ENCODE data around the gene ESAM. TPM values are rescaled to one million over a fixed set of nuclear protein-coding genes. Genes with fewer than 3 reads are reported as not detected.

The ESAM gene
- total RNA-seq, 1 experiment from 2014 or later = 10.4 TPM

DNA sequence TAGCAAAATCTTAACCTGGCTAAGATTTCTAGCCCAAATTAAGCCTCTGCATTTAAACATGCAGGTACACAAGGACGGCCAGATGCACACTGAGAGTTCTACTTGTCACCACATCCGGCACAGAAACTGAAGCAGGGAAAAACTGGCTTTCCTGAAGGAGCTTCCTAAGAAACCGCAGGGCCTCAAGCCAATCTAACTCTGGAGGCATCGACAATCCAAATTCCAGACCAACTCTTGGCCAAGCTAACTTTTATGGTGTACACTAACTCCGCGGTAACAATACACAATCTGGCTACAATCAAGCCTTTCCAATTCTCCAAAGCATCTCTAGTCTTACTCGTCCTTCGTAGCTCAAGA lies 36.9 kb upstream of the ESAM start:
- ChIA-PET CTCF (interaction anchor here (0.6 to 4.5 kb wide), 6 partner anchors 14 to 130 kb away, joined by 3 to 48 read pairs (median 4); no protein-coding TSS in a partner anchor), POLR2A (ENCODE audit: unreplicated experiment) (no interaction called here)
- Histone ChIP-seq H3K4me3 (ENCODE audit: low read length) (peak overlapping the region; percentile 70), H4K20me1 (ENCODE audit: low read length) (peaks cover 25% of the 10 kb centered on the region; the same call in 1 of the 2 replicates), H3K36me3 (ENCODE audit: low read depth, low read length) (no peaks in the 10 kb centered on the region), H3F3A (ENCODE audit: low read length, unreplicated experiment) (no peaks in the 10 kb centered on the region), H3K4me1 (ENCODE audit: insufficient read depth, low read length) (peaks cover 39% of the 10 kb centered on the region), H2AFZ (ENCODE audit: low read length) (peak overlapping the region; percentile 92), H3K4me2 (ENCODE audit: low read length) (peak overlapping the region; percentile 80), H3K9me3 (ENCODE audit: low read length) (no peaks in the 10 kb centered on the region), H3K27ac (ENCODE audit: low read length) (peak overlapping the region; percentile 83), H3K9ac (ENCODE audit: low read length) (peak overlapping the region; percentile 90), H3K27me3 (ENCODE audit: low read length) (no peaks in the 10 kb centered on the region), H3K79me2 (ENCODE audit: low read length) (peaks cover 68% of the 10 kb centered on the region), H3K9me2 (replicated peaks; ENCODE audit: low read length) (no peaks in the 10 kb centered on the region)
- intact Hi-C loops (cut with micrococcal nuclease) = loop anchor here (1.0 to 10.0 kb wide), 2 partner anchors 38 to 54 kb away; no protein-coding TSS in a partner anchor
- ATAC-seq (peak; percentile 26), DNase-seq (peak; percentile 88)
- TF ChIP-seq EZH2phosphoT487 (IDR thresholded peaks at IDR 0.05; ENCODE audit: borderline replicate concordance, low read length) (no peak), EZH2 (IDR thresholded peaks at IDR 0.05; ENCODE audit: low read length, unreplicated experiment) (no peak)
- TF ChIP-seq, protein P1, sequence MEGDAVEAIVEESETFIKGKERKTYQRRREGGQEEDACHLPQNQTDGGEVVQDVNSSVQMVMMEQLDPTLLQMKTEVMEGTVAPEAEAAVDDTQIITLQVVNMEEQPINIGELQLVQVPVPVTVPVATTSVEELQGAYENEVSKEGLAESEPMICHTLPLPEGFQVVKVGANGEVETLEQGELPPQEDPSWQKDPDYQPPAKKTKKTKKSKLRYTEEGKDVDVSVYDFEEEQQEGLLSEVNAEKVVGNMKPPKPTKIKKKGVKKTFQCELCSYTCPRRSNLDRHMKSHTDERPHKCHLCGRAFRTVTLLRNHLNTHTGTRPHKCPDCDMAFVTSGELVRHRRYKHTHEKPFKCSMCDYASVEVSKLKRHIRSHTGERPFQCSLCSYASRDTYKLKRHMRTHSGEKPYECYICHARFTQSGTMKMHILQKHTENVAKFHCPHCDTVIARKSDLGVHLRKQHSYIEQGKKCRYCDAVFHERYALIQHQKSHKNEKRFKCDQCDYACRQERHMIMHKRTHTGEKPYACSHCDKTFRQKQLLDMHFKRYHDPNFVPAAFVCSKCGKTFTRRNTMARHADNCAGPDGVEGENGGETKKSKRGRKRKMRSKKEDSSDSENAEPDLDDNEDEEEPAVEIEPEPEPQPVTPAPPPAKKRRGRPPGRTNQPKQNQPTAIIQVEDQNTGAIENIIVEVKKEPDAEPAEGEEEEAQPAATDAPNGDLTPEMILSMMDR (conservative IDR thresholded peaks at IDR 0.05; ENCODE audit: low read depth, low read length) = no peak
- no TSS peak for BruUV-seq (replicated peaks)

DNA sequence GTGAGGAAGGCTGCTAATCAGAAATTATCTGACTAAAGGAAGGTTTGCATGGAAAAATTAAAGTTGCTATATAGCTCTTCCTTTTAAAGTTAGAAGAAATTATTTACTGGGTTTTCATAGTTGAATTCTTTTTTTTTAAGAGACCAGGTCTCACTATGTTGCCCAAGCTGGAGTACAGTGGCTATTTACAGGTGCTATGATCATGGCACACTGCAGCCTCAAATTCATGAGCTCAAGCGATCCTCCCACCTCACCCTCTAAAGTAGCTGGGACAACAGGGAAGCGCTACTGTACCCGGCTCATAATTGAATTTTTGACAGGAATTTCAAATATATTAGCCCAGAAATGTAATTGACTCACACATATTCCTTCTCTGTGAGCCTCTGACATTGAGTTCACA lies 34.2 kb upstream of the ESAM start:
- Histone ChIP-seq H3F3A (ENCODE audit: low read length, unreplicated experiment) (no peaks in the 10 kb centered on the region), H3K27me3 (ENCODE audit: low read length) (no peaks in the 10 kb centered on the region), H3K9me3 (ENCODE audit: low read length) (no peaks in the 10 kb centered on the region), H3K9me2 (replicated peaks; ENCODE audit: low read length) (no peaks in the 10 kb centered on the region), H2AFZ (ENCODE audit: low read length) (no peak overlapping the region), H3K4me3 (ENCODE audit: low read length) (no peak overlapping the region), H3K79me2 (ENCODE audit: low read length) (peaks cover 95% of the 10 kb centered on the region), H3K4me2 (ENCODE audit: low read length) (peak overlapping the region; percentile 80), H3K4me1 (ENCODE audit: insufficient read depth, low read length) (peaks cover 51% of the 10 kb centered on the region), H3K36me3 (ENCODE audit: low read depth, low read length) (no peaks in the 10 kb centered on the region), H3K9ac (ENCODE audit: low read length) (no peak overlapping the region), H3K27ac (ENCODE audit: low read length) (no peak overlapping the region), H4K20me1 (ENCODE audit: low read length) (peaks cover 48% of the 10 kb centered on the region)
- TF ChIP-seq EZH2phosphoT487 (IDR thresholded peaks at IDR 0.05; ENCODE audit: borderline replicate concordance, low read length) (no peak), EZH2 (IDR thresholded peaks at IDR 0.05; ENCODE audit: low read length, unreplicated experiment) (no peak)
- TF ChIP-seq, protein P1 (conservative IDR thresholded peaks at IDR 0.05; ENCODE audit: low read depth, low read length) = no peak
- CTCF ChIA-PET = interaction anchor here (3.2 kb wide), 1 partner anchor 40 kb away, joined by 17 read pairs; no protein-coding TSS in a partner anchor
- POLR2A ChIA-PET (ENCODE audit: unreplicated experiment) = no interaction called here
- BruUV-seq (replicated peaks) = no TSS peak
- intact Hi-C loops (cut with micrococcal nuclease) = loop anchor here (10.0 kb wide), 1 partner anchor 52 kb away; no protein-coding TSS in a partner anchor
- no peak for ATAC-seq
- no peak for DNase-seq

Measured in PC-3 (cell line).